HG02610 (cell line): Measurements from ENCODE around the gene C1GALT1C1L.
A peak's percentile ranks its signal among the peaks of the same experiment; 100 is the strongest.
"Not testable (repeated sequence)": the region's sequence is repeated elsewhere in the genome, so short reads cannot be mapped to it uniquely, and the experiment has no call there.

ENCODE experiments used
- ATAC-seq: cut with Tn5 transposase; IDR thresholded peaks from one replicate; pipeline ENCODE4 v1.9.1; 2021; ENCODE audit warnings: mild to moderate bottlenecking, moderate library complexity; ENCODE audit not compliant: unreplicated experiment

Gene C1GALT1C1L

GRCh38 chr2:43676322-43677050 lies at the start of gene C1GALT1C1L:
Gene C1GALT1C1L (minus strand): TSS chr2:43676429. CDS start chr2:43676322, 107 bp downstream.
- ATAC-seq: no peak

- ATAC-seq: no peak
Measured at GRCh38 chr2:43725711-43726246, 49.5 kb upstream of the C1GALT1C1L start.

GRCh38 chr2:43724728-43725526 lies 48.7 kb upstream of the C1GALT1C1L start:
- ATAC-seq: no peak

DNA sequence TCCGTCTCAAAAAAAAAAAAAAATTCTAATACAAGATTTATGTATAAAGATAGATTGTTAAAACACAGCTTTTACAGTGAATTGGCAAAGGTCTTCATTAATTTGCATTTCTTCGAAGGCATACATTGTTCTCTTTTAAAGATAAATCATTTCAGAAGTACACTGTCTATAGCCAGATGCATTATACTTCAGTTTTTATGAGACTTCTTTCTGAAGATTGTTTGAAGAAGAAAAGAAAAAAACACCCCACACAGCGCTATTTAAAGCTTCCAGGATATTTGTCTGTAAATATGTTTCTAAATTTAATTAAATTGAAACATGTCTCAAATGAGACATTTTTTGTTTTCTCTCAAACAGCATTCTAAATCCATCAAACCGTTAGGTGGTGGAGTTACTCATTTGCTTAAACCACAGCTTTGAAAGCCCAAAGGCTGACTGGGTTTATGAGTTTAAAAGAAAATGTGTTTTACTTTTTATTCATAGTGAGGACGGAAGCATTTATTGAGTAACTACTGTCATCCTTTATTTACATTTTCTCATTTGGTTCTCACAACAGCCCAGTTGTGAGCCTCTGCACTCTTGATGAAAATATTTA lies 42.4 kb upstream of the C1GALT1C1L start:
- peak; percentile 61 for ATAC-seq

GRCh38 chr2:43717322-43717721 lies 41.1 kb upstream of the C1GALT1C1L start:
- no peak for ATAC-seq

DNA sequence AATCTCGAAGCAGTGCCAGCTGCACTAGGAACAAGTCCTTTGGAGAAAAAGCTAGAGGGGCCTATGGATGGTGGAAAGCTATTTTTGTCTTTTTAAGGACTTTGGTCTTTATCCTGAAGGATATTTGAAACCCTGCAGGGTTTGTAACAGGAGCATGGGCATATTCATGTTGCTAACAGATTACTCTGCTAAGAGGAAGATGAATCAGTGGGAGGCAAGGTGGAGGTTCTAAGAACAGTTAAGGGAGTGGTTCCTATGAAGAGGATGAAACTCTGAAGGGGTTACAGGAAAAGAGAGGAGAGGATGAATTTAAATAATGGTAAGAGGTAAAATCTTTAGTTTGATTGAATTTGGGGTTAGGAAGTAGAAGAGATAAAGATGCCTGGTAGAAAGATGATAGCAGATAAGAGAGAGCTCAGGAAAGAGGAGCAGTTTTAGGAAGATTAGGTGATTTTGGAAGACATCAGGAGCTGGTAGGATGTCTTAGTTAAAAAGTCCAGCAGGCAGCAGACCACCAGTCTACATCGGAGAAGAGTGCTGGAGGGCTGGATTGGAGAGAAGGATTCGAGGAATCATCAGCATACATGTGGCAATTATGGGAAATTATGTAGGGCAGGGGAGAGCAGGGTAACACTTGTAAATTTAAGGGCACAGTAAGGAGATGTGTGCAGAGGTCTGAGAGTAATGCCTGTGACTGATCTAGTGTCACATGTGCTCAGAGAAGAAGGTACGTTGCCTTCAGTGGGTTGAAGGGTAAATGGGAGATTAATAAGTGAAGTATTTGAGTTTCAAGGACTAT lies 39.3 kb upstream of the C1GALT1C1L start:
- no peak for ATAC-seq

DNA sequence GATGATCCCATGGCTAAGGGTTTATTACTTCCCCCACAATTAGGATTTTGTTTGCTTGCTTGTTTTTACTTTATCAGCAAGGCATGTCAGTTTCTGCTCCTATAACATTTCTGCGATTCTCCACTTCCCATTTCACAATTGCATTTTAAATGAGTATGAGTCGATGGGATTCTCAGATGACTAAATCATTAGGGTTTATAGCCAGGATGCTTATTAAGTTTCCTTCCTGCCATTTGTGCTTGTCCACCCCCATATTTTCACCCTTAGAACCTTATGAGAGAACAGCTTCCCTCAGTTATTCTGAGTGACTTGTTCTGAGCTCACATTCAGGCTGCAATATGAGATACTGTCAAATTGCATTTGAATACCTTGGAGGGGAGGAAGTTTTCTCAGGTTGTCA lies 37.9 kb upstream of the C1GALT1C1L start:
- no peak for ATAC-seq

DNA sequence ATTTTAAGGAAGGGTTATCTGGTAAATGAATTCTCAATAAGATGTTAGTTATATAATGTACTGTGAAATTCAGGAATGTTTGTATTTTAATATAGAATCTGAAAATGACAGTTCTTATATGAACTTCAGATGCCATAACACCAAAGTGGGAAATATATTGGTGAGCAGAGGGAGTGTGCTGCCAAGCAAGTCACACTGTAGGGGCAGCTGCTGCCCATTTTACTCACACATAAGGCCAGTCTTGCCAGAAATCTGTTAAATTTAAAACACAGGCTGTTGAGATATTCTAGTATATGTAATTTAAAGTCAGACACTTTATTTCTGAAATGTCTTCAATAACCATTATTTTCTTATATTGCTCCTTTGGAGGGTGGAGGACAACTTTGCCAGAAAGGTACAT lies 34.6 kb upstream of the C1GALT1C1L start:
- ATAC-seq: no peak

- no peak for ATAC-seq
Measured at GRCh38 chr2:43708891-43709290, 32.7 kb upstream of the C1GALT1C1L start.

- no peak for ATAC-seq
Measured at GRCh38 chr2:43708178-43708577, 31.9 kb upstream of the C1GALT1C1L start.

GRCh38 chr2:43707255-43708015 lies 31.2 kb upstream of the C1GALT1C1L start:
- no peak for ATAC-seq

GRCh38 chr2:43701111-43701510 lies 24.9 kb upstream of the C1GALT1C1L start:
- ATAC-seq: no peak

DNA sequence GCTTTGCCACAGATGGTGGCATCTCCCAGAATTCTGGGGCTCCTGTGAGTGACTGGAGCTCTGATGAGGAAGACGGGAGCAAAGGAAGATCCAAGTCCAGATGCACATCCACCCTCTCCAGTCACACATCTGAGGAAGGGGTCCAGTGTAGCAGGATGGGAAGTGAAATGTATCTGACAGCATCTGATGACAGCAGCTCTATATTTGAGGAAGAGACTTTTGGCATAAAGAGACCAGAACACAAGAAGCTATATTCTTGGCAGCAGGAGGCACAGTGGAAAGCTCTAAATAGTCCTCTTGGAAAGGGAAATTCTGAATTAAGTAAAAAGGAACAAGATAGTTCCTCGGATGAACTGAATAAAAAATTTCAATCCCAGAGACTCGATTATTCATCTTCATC lies 23.5 kb upstream of the C1GALT1C1L start:
- ATAC-seq: no peak

- not testable (repeated sequence) for ATAC-seq
Measured at GRCh38 chr2:43698140-43698539, 21.9 kb upstream of the C1GALT1C1L start.

GRCh38 chr2:43692428-43692994 lies 16.3 kb upstream of the C1GALT1C1L start:
- no peak for ATAC-seq

- ATAC-seq: no peak
Measured at GRCh38 chr2:43689999-43690398, 13.8 kb upstream of the C1GALT1C1L start.

DNA sequence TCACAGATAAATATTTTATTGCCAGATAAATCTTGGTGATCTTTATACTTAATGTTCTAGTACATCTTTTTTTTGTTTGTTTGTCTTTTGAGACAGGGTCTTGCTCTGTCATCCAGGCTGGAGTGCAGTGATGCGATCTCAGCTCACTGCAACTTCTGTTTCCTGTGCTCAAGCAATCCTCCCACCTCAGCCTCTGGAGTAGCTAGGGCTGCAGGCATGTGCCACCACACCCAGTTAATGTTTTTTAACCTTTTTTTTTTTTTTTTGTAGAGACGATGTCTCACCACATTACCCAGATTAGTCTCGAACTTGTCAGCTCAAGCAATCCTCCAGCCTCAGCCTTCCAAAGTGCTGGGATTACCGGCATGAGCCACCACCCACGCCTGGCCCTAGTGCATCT lies 9.1 kb upstream of the C1GALT1C1L start:
- ATAC-seq: no peak

- not testable (repeated sequence) for ATAC-seq
Measured at GRCh38 chr2:43677783-43678182, 1.6 kb upstream of the C1GALT1C1L start.

DNA sequence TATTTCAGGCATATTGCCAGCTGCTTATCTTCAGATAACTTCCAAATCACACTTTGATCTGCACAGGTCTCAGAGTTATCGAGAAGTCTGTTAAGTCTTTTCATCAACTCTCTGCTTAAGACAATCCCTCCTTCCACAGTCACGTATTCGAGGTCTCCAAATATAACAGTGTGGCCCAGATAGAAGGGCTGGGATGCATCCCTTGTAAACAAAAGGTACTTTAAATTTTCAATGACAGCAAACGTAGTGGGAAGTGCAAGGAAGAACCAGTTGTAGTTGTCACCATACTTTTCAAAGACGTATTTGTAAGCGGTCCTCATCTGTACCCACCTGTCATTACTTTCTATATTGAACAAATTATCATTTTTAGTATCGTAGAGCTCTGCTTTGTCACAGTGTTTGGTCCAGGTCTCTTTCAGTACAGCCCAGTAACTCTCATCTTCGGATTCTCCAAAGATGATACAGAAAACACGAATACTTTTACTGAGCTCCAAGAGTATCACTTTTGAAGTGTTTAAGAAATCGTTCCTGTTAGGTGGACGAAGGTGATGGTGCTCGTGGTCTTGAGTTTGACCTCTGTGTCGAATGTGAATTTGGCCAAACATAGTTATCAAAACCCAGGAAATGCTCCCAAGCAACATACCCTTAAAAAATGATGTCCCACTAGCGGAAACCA lies 445 bp downstream of the C1GALT1C1L start:
- ATAC-seq: no peak
